ENCODE results near the gene XAGE2. TPM values are rescaled to one million over a fixed set of nuclear protein-coding genes. Genes with fewer than 3 reads are reported as not detected.

XAGE2 gene
- total RNA-seq, 2 donors from 2014 or later, result not detected

GRCh38 chrX:52346174-52347165 is 22.4 kb upstream of the XAGE2 start:
- Histone ChIP-seq H3K9ac (ENCODE audit: low read depth in 2 of 2, low read length in 2 of 2) (no peak overlapping the region), H3K4me1 (no peaks in the 10 kb centered on the region), H3K27me3 (no peaks in the 10 kb centered on the region), H3K36me3 (no peaks in the 10 kb centered on the region), H3K4me3 (no peak overlapping the region), H3K9me3 (no peaks in the 10 kb centered on the region), H3K27ac (no peak overlapping the region)
- intact Hi-C loops (cut with DNase I), result no loop called here
- TF ChIP-seq, protein P1, sequence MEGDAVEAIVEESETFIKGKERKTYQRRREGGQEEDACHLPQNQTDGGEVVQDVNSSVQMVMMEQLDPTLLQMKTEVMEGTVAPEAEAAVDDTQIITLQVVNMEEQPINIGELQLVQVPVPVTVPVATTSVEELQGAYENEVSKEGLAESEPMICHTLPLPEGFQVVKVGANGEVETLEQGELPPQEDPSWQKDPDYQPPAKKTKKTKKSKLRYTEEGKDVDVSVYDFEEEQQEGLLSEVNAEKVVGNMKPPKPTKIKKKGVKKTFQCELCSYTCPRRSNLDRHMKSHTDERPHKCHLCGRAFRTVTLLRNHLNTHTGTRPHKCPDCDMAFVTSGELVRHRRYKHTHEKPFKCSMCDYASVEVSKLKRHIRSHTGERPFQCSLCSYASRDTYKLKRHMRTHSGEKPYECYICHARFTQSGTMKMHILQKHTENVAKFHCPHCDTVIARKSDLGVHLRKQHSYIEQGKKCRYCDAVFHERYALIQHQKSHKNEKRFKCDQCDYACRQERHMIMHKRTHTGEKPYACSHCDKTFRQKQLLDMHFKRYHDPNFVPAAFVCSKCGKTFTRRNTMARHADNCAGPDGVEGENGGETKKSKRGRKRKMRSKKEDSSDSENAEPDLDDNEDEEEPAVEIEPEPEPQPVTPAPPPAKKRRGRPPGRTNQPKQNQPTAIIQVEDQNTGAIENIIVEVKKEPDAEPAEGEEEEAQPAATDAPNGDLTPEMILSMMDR (IDR thresholded peaks at IDR 0.05), result no peak
- no peak for DNase-seq

DNA sequence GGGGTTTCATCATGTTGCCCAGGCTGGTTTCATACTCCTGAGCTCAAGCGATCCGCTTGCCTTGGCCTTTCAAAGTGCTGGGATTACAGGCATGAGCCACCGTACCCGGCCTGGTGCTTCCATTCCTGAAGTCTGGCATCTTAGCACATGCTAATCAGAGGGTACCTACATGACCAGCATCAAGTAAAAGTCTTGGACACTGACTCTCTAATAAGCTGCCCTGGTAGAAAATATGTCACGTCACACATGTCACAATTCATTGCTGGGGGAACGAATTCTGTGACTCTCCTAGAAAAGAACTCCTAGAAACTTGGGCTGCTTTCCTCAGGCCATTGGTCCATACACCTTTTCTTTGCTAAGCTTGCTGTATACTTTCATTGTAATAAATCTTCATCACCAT is 19.1 kb upstream of the XAGE2 start:
- H3K27me3 ChIP-seq, result no peaks in the 10 kb centered on the region
- no peak overlapping the region for H3K9ac ChIP-seq (ENCODE audit: low read depth in 2 of 2, low read length in 2 of 2)
- no peak overlapping the region for H3K4me3 ChIP-seq
- no peak for DNase-seq
- intact Hi-C loops (cut with DNase I), result no loop called here
- H3K36me3 ChIP-seq, result no peaks in the 10 kb centered on the region
- TF ChIP-seq, protein P1 (IDR thresholded peaks at IDR 0.05), result no peak
- H3K9me3 ChIP-seq, result no peaks in the 10 kb centered on the region
- H3K4me1 ChIP-seq, result no peaks in the 10 kb centered on the region
- no peak overlapping the region for H3K27ac ChIP-seq

- Histone ChIP-seq H3K27me3 (no peaks in the 10 kb centered on the region), H3K4me1 (no peaks in the 10 kb centered on the region), H3K36me3 (no peaks in the 10 kb centered on the region), H3K4me3 (no peak overlapping the region), H3K9me3 (no peaks in the 10 kb centered on the region), H3K27ac (no peak overlapping the region), H3K9ac (ENCODE audit: low read depth in 2 of 2, low read length in 2 of 2) (no peak overlapping the region)
- intact Hi-C loops (cut with DNase I), result no loop called here
- TF ChIP-seq, protein P1 (IDR thresholded peaks at IDR 0.05), result no peak
- no peak for DNase-seq
Observed at GRCh38 chrX:52352551-52352950, 16.3 kb upstream of the XAGE2 start.

DNA sequence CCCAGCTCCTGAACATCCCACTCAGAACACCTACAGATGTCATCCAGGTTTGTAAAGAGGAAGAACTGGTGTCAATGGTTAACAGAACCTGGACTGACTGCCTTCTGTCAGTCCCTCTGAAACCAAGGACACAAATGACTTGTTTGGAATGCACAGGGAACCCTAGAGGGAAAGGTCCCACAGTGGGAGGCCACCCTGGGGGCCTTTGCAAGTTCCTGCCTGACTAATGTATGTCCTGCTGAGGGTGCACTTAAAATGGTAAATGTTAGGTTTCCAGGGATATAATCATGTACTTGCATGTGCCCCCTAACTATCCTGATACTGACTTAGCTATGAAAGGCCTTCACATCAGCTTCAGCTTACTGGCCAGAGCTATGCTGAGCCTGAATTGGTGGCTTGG is 15.0 kb upstream of the XAGE2 start:
- intact Hi-C loops (cut with DNase I), result no loop called here
- Histone ChIP-seq H3K9me3 (no peaks in the 10 kb centered on the region), H3K36me3 (no peaks in the 10 kb centered on the region), H3K27me3 (no peaks in the 10 kb centered on the region), H3K4me3 (no peak overlapping the region), H3K9ac (ENCODE audit: low read depth in 2 of 2, low read length in 2 of 2) (no peak overlapping the region), H3K27ac (no peak overlapping the region), H3K4me1 (no peaks in the 10 kb centered on the region)
- DNase-seq, result no peak
- TF ChIP-seq, protein P1 (IDR thresholded peaks at IDR 0.05), result no peak

GRCh38 chrX:52355108-52355507 is 13.7 kb upstream of the XAGE2 start:
- H3K36me3 ChIP-seq, result no peaks in the 10 kb centered on the region
- no peaks in the 10 kb centered on the region for H3K4me1 ChIP-seq
- intact Hi-C loops (cut with DNase I), result no loop called here
- H3K27ac ChIP-seq, result no peak overlapping the region
- no peak for DNase-seq
- H3K27me3 ChIP-seq, result peaks cover 5% of the 10 kb centered on the region
- TF ChIP-seq, protein P1 (IDR thresholded peaks at IDR 0.05), result no peak
- H3K9me3 ChIP-seq, result no peaks in the 10 kb centered on the region
- no peak overlapping the region for H3K4me3 ChIP-seq
- no peak overlapping the region for H3K9ac ChIP-seq (ENCODE audit: low read depth in 2 of 2, low read length in 2 of 2)

All from colonic mucosa (tissue), 4 donors.